PC-3 (cell line): Measurements from ENCODE around the gene SDC4.

Experiments
- CTCF ChIP-seq: fragments of 300-600 bp; sonication (generic); conservative IDR thresholded peaks from 2 replicates; pipeline ENCODE4 v1.5.1; 2017; ENCODE audit warnings: antibody characterized with exemption, low read depth, mild to moderate bottlenecking, low read length
- EZH2phosphoT487 ChIP-seq: fragments of 300-600 bp; sonication (generic); IDR thresholded peaks from 2 replicates; pipeline ENCODE4 v1.6.1; 2018; ENCODE audit warnings: mild to moderate bottlenecking, antibody characterized with exemption, low read length, borderline replicate concordance

- TF ChIP-seq CTCF (no peak), EZH2phosphoT487 (no peak)
These were observed 26.7 kb upstream of the SDC4 start for GRCh38 chr20:45374966-45375365.
